HL-60 (cell line): ENCODE data around the gene SYK.
A peak's percentile ranks its signal among the peaks of the same experiment; 100 is the strongest.

Experiments used
- DNase-seq, 2 experiments: peaks; one replicate each; pipeline ENCODE4 v3.0.0-alpha.2; 2010 to 2020; ENCODE audit warnings: low read depth in 1 of 2, low spot score in 1 of 2
- H3K27ac ChIP-seq: fragments of 250-450 bp; sonication (Bioruptor Pico); replicated peaks from 2 replicates; pipeline ENCODE4 v1.5.1; 2020; ENCODE audit warnings: mild to moderate bottlenecking, moderate library complexity
- H3K27me3 ChIP-seq: fragments of 250-450 bp; sonication (Bioruptor Pico); 2 replicates; pipeline ENCODE4 v1.5.1; 2021; ENCODE audit warnings: mild to moderate bottlenecking, moderate library complexity; ENCODE audit not compliant: insufficient read depth, poor library complexity, severe bottlenecking
- H3K4me3 ChIP-seq: replicated peaks from 2 replicates; pipeline ENCODE4 v1.5.1; 2011; ENCODE audit warnings: mild to moderate bottlenecking, control low read depth, low read length; ENCODE audit not compliant: insufficient read depth
- GABPA ChIP-seq: IDR thresholded peaks from 2 replicates; pipeline ENCODE4 v1.6.1; 2012; ENCODE audit warnings: low read depth
- POLR2AphosphoS5 ChIP-seq: IDR thresholded peaks from 2 replicates; pipeline ENCODE4 v1.6.1; 2012; ENCODE audit warnings: low read depth
- SPI1 ChIP-seq: IDR thresholded peaks from 2 replicates; pipeline ENCODE4 v1.6.1; 2012; ENCODE audit warnings: low read depth, mild to moderate bottlenecking, borderline replicate concordance
- TF ChIP-seq, protein P1 (sequence below): IDR thresholded peaks from one replicate; pipeline ENCODE4 v1.5.1; 2011; ENCODE audit warnings: low read length, control low read depth, inconsistent platforms; ENCODE audit not compliant: insufficient read depth
- TF ChIP-seq, protein P2 (sequence below): IDR thresholded peaks from 2 replicates; pipeline ENCODE4 v1.6.1; 2012; ENCODE audit warnings: low read depth; ENCODE audit not compliant: insufficient replicate concordance

Gene SYK

DNA sequence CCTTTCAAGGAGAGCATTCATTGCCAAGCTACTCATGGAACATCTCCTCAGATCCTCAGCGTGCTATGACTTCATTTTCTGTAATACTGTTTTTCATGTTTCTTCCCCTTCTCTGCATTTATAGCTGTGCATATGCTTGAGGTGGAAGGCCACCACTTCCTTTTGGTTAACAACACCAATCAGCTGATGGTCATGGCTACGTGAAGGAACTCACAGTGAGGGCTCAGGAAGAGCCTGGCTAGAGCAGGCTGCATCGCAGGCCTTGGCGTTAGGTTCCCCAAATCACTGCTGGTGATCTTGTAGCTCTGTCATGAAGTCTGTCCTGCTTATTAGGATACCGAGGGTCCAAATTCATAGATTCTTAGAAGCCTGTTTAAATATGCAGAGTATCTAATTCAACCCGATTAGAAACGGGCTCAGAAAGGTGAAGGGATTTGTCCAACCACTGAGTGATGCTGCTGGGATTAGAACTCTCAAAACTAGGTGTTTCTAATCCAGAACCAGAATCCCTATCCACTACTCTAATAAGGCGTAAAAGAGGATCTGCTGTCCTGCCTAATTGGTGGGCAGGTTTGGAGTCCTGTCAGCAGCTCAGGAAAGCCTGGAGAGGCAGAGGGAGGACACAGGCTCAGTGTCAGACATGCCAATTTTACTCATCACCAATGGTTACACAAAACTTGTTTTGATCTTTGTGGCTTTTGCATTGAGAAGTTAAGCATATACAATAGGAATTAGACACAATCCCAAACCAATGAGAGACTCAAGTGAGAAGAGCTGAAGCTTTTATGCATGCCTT, 7.5 kb downstream of the SYK start:
- Histone ChIP-seq H3K4me3 (no peak overlapping the region), H3K27ac (no peak overlapping the region)

DNA sequence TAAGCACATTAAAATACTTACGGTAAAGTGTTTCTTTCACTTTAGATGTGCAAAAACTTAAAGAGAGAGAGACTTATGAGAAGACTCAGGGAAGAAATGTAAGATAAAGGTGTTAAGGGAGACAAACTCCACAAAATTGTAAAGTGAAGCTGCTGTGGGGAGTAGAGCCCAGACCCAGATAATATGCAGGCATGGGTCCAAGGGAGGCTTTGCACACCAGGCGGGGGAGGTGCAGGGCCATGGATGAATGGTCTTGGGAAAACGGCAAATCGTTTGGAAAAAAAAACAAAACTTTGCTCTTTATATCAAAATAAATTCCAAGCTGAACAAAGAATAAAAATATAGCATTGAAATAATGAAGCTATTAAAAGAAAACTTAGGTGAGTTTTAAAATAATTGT, 9.1 kb downstream of the SYK start:
- no peak overlapping the region for H3K4me3 ChIP-seq
- no peak for DNase-seq
- H3K27ac ChIP-seq: no peak overlapping the region
- H3K27me3 ChIP-seq: no peaks in the 10 kb centered on the region
- no peak for TF ChIP-seq GABPA
- TF ChIP-seq, protein P1, sequence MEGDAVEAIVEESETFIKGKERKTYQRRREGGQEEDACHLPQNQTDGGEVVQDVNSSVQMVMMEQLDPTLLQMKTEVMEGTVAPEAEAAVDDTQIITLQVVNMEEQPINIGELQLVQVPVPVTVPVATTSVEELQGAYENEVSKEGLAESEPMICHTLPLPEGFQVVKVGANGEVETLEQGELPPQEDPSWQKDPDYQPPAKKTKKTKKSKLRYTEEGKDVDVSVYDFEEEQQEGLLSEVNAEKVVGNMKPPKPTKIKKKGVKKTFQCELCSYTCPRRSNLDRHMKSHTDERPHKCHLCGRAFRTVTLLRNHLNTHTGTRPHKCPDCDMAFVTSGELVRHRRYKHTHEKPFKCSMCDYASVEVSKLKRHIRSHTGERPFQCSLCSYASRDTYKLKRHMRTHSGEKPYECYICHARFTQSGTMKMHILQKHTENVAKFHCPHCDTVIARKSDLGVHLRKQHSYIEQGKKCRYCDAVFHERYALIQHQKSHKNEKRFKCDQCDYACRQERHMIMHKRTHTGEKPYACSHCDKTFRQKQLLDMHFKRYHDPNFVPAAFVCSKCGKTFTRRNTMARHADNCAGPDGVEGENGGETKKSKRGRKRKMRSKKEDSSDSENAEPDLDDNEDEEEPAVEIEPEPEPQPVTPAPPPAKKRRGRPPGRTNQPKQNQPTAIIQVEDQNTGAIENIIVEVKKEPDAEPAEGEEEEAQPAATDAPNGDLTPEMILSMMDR: no peak
- no peak for TF ChIP-seq POLR2AphosphoS5
- no peak for TF ChIP-seq SPI1
- TF ChIP-seq, protein P2, sequence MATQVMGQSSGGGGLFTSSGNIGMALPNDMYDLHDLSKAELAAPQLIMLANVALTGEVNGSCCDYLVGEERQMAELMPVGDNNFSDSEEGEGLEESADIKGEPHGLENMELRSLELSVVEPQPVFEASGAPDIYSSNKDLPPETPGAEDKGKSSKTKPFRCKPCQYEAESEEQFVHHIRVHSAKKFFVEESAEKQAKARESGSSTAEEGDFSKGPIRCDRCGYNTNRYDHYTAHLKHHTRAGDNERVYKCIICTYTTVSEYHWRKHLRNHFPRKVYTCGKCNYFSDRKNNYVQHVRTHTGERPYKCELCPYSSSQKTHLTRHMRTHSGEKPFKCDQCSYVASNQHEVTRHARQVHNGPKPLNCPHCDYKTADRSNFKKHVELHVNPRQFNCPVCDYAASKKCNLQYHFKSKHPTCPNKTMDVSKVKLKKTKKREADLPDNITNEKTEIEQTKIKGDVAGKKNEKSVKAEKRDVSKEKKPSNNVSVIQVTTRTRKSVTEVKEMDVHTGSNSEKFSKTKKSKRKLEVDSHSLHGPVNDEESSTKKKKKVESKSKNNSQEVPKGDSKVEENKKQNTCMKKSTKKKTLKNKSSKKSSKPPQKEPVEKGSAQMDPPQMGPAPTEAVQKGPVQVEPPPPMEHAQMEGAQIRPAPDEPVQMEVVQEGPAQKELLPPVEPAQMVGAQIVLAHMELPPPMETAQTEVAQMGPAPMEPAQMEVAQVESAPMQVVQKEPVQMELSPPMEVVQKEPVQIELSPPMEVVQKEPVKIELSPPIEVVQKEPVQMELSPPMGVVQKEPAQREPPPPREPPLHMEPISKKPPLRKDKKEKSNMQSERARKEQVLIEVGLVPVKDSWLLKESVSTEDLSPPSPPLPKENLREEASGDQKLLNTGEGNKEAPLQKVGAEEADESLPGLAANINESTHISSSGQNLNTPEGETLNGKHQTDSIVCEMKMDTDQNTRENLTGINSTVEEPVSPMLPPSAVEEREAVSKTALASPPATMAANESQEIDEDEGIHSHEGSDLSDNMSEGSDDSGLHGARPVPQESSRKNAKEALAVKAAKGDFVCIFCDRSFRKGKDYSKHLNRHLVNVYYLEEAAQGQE: no peak

More for the DNA sequence above, 7.5 kb downstream of the SYK start:
- no peaks in the 10 kb centered on the region for H3K27me3 ChIP-seq
- peak; percentile 8; the same call in 1 of the 2 replicates for TF ChIP-seq SPI1
- TF ChIP-seq, protein P1: no peak
- TF ChIP-seq GABPA: no peak
- peak; percentile 44; the same call in 1 of the 2 replicates for TF ChIP-seq POLR2AphosphoS5
- TF ChIP-seq, protein P2: no peak
- peak in 1 of 2 experiments; percentile 65 for DNase-seq

DNA sequence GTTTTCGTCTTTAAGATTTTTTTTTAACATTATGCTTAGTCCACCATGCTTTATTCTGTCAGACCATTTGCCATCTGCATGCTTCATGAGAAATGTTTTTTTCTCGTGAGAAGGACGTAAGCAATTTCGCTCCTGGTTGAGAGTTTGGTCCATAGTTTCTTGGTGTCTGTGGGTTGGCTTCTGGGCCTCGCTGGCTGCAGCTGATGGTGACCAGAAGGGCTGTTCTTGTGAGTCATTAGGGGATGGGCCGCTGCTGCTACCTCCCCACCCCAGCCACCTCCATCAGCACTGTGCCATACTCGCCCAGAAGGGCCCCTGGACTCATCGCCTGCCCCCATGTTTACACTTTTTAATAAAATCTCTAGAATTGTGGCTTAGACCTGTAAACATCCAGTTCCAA, 11.4 kb downstream of the SYK start:
- H3K27ac ChIP-seq: no peak overlapping the region
- DNase-seq: no peak
- TF ChIP-seq GABPA (no peak), SPI1 (no peak), POLR2AphosphoS5 (no peak)
- TF ChIP-seq, protein P1: no peak
- TF ChIP-seq, protein P2: no peak

More for the DNA sequence above, 11.4 kb downstream of the SYK start:
- Histone ChIP-seq H3K4me3 (no peak overlapping the region), H3K27me3 (no peaks in the 10 kb centered on the region)
